ENCODE results near the gene PLA2G1B.

- TF ChIP-seq, protein P1, sequence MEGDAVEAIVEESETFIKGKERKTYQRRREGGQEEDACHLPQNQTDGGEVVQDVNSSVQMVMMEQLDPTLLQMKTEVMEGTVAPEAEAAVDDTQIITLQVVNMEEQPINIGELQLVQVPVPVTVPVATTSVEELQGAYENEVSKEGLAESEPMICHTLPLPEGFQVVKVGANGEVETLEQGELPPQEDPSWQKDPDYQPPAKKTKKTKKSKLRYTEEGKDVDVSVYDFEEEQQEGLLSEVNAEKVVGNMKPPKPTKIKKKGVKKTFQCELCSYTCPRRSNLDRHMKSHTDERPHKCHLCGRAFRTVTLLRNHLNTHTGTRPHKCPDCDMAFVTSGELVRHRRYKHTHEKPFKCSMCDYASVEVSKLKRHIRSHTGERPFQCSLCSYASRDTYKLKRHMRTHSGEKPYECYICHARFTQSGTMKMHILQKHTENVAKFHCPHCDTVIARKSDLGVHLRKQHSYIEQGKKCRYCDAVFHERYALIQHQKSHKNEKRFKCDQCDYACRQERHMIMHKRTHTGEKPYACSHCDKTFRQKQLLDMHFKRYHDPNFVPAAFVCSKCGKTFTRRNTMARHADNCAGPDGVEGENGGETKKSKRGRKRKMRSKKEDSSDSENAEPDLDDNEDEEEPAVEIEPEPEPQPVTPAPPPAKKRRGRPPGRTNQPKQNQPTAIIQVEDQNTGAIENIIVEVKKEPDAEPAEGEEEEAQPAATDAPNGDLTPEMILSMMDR (IDR thresholded peaks at IDR 0.05; ENCODE audit: borderline replicate concordance, extremely low read depth, low read length, poor library complexity, severe bottlenecking): no peak
- no peak for TF ChIP-seq EZH2 (IDR thresholded peaks at IDR 0.05; ENCODE audit: borderline replicate concordance, low read depth, low read length, severe bottlenecking)
Measured at GRCh38 chr12:120370343-120371243, 43.0 kb upstream of the PLA2G1B start.
